ENCODE results near the gene DHX35.

DNA sequence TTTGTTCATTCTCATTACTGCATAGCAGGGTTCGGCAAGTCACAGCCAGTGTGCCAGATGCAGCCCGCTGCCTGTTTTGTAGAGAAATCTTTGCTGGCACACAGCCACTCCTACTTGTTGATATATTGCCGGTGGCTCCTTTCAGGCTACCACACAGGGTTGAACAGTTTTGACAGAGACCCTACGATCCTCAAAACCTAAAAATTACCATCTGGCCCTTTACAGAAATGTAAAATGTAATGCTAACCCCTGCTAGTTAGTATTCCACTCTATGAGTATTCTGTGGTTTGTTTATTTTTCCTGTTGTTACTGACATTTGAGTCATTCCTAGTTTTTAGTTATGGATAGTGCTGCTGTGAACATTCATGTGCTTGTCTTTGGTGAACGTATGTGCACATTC, 11.5 kb downstream of the DHX35 start:
- TF ChIP-seq, protein P1, sequence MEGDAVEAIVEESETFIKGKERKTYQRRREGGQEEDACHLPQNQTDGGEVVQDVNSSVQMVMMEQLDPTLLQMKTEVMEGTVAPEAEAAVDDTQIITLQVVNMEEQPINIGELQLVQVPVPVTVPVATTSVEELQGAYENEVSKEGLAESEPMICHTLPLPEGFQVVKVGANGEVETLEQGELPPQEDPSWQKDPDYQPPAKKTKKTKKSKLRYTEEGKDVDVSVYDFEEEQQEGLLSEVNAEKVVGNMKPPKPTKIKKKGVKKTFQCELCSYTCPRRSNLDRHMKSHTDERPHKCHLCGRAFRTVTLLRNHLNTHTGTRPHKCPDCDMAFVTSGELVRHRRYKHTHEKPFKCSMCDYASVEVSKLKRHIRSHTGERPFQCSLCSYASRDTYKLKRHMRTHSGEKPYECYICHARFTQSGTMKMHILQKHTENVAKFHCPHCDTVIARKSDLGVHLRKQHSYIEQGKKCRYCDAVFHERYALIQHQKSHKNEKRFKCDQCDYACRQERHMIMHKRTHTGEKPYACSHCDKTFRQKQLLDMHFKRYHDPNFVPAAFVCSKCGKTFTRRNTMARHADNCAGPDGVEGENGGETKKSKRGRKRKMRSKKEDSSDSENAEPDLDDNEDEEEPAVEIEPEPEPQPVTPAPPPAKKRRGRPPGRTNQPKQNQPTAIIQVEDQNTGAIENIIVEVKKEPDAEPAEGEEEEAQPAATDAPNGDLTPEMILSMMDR (IDR thresholded peaks at IDR 0.05) = no peak
- no peak for TF ChIP-seq POLR2A (IDR thresholded peaks at IDR 0.05)

Measured in lower leg skin (tissue), 3 donors.